Activated CD4-positive, alpha-beta T cell treated with anti-CD3 and anti-CD28 coated beads, Interleukin-2, amount 10 ng/mL, durations not matched to agents 7 days and 5 days (primary cell): ENCODE results near the gene GLT1D1. TPM values are rescaled to one million over a fixed set of nuclear protein-coding genes. Genes with fewer than 3 reads are reported as not detected.

Experiments used
- CTCF ChIA-PET: fragments of 350-600 bp; sonication (Branson Sonifier 250); formaldehyde crosslinking; loops from one replicate; lab custom pipeline; 2021; ENCODE audit warnings: antibody characterized with exemption; lab: Charles Lee
- POLR2A ChIA-PET: fragments of 350-600 bp; sonication (Branson Sonifier 250); formaldehyde crosslinking; loops from one replicate; lab custom pipeline; 2021; ENCODE audit warnings: antibody characterized with exemption; lab: Charles Lee
- DNase-seq: peaks from one replicate; pipeline ENCODE4 v3.0.0-alpha.2; 2020
- H3K27ac Mint-ChIP-seq: one replicate; pipeline ENCODE4 v1.8.0; 2021; ENCODE audit warnings: mild to moderate bottlenecking, moderate library complexity, mixed read lengths
- H3K27me3 Mint-ChIP-seq: one replicate; pipeline ENCODE4 v1.8.0; 2021; ENCODE audit warnings: mixed read lengths
- H3K36me3 Mint-ChIP-seq: one replicate; pipeline ENCODE4 v1.8.0; 2021; ENCODE audit warnings: low read depth, mixed read lengths
- H3K4me1 Mint-ChIP-seq: one replicate; pipeline ENCODE4 v1.8.0; 2021; ENCODE audit warnings: mixed read lengths
- H3K4me3 Mint-ChIP-seq: one replicate; pipeline ENCODE4 v1.8.0; 2021; ENCODE audit warnings: mild to moderate bottlenecking, moderate library complexity, mixed read lengths
- H3K9me3 Mint-ChIP-seq: one replicate; pipeline ENCODE4 v1.8.0; 2021; ENCODE audit warnings: mixed read lengths
- total RNA-seq, 2 experiments: library from RNA; stranded (reverse); gene quantifications; one replicate each; pipeline ENCODE4 v1.2.3, GENCODE V29; 2021

Gene GLT1D1
- total RNA-seq, 2 experiments from 2014 or later, result 0.10 TPM; not detected in 1

DNA sequence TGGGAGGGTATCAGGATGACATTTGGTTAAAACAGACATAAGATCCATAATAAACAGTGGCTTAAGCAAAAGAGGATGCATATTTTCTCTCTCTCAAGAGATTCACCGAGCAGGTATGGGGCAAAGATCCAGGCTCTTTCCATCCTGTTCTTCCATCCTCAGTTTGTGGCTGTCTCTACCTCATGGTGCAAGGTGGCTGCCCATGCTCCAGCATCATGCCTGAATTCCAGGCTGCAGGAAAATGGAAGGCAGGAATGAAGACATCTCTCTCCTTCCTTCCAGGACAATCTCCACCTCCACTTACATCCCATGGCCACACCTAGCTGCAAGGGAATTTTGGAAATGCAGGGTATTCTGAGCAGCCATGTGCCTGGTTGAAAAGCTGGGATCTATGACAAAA, 136.0 kb downstream of the GLT1D1 start:
- no peak for DNase-seq
- CTCF ChIA-PET, result no interaction called here
- H3K9me3 Mint-ChIP-seq, result no peaks in the 10 kb centered on the region
- no peak overlapping the region for H3K27ac Mint-ChIP-seq
- H3K36me3 Mint-ChIP-seq, result no peaks in the 10 kb centered on the region
- H3K4me3 Mint-ChIP-seq, result no peak overlapping the region
- POLR2A ChIA-PET, result no interaction called here
- H3K27me3 Mint-ChIP-seq, result no peaks in the 10 kb centered on the region
- H3K4me1 Mint-ChIP-seq, result no peaks in the 10 kb centered on the region

DNA sequence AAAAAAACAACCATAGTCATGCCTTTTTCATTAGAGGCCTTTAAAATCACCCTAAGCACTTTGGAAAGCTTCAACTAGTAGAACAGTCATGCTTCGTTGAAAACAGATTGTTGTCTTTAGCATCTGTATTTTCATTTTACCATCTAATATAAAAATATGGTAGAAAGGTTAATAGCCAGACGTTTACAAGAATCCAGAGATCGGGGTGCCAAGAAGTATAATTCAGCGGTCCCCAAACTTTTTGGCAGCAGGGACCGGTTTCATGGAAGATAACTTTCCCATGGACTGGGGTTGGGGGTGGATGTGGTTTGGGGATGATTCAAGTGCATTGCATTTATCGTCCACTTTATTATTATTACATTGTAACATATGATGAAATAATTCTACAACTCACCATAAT, 138.4 kb downstream of the GLT1D1 start:
- Mint-ChIP-seq H3K36me3 (no peaks in the 10 kb centered on the region), H3K9me3 (no peaks in the 10 kb centered on the region), H3K4me1 (no peaks in the 10 kb centered on the region), H3K27ac (no peak overlapping the region), H3K4me3 (no peak overlapping the region), H3K27me3 (no peaks in the 10 kb centered on the region)
- CTCF ChIA-PET, result interaction anchor here (1.4 kb wide), 1 partner anchor 11 kb away, joined by 3 read pairs; no protein-coding TSS in a partner anchor
- no peak for DNase-seq
- POLR2A ChIA-PET, result no interaction called here

DNA sequence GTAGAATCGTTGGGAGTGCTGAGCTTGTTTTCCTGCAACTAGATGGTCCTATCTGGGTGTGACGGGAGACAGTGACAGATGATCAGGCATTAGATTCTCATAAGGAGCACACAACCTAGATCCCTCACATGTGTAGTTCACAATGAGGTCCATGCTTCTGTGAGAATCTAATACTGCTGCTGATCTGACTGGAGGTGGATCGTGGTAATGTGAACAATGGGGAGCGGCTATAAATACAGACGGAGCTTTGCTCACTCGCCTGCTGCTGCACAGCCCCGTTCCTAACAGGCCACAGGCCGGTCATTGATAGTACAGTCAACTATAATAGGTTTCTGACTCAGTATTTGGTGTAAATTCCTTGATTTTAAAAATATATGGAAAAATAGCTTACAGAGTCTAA, 138.8 kb downstream of the GLT1D1 start:
- no peak overlapping the region for H3K27ac Mint-ChIP-seq
- H3K36me3 Mint-ChIP-seq, result no peaks in the 10 kb centered on the region
- H3K4me3 Mint-ChIP-seq, result no peak overlapping the region
- H3K4me1 Mint-ChIP-seq, result no peaks in the 10 kb centered on the region
- no peaks in the 10 kb centered on the region for H3K9me3 Mint-ChIP-seq
- H3K27me3 Mint-ChIP-seq, result no peaks in the 10 kb centered on the region
- DNase-seq, result no peak
- CTCF ChIA-PET, result interaction anchor here (1.4 kb wide), 1 partner anchor 12 kb away, joined by 3 read pairs; no protein-coding TSS in a partner anchor
- POLR2A ChIA-PET, result no interaction called here

DNA sequence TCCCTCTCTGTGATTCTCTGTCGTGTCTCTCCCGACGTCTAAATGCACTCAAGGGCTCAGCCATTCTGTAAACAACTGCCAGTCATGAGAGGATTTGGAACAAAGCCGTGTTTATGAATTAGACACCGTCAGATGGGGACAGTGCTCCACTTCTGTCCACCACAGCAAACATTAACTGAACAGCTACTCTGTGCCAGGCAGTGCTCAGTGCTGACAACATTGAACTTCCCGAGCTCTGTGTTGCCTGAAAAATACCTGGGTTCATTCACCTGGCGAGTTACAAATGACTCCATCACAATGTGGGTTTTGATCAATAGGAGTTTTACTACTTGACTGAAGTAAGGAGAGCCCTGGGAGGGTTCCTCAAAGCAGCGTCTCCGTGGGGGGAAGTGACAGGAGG, 139.3 kb downstream of the GLT1D1 start:
- Mint-ChIP-seq H3K27me3 (no peaks in the 10 kb centered on the region), H3K27ac (no peak overlapping the region), H3K9me3 (no peaks in the 10 kb centered on the region), H3K4me1 (no peaks in the 10 kb centered on the region), H3K36me3 (no peaks in the 10 kb centered on the region), H3K4me3 (no peak overlapping the region)
- CTCF ChIA-PET, result interaction anchor here (0.5 to 1.4 kb wide), 2 partner anchors 12 to 167 kb away, joined by 3 to 4 read pairs; no protein-coding TSS in a partner anchor
- POLR2A ChIA-PET, result no interaction called here
- DNase-seq, result no peak

DNA sequence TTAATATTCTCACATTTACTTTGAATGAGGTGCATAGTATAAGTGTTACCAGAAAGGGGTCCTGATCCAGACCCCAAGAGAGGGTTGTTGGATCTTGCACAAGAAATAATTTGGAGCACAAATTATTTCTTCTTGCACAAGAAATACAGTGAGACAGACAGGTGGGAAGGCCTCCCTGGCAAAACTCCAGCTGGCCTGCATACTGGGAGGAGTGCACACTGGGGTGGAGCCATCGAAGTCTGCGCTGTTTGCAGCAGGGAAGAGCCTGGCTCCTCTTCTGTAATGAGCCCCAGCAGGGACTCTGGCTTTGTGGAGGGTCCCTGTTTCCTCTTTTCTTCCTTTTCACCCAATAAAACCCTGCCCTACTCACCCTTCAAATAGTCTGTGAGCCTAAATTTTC, 141.6 kb downstream of the GLT1D1 start:
- no peak for DNase-seq
- Mint-ChIP-seq H3K4me3 (no peak overlapping the region), H3K4me1 (no peaks in the 10 kb centered on the region), H3K36me3 (no peaks in the 10 kb centered on the region), H3K27me3 (no peaks in the 10 kb centered on the region), H3K27ac (no peak overlapping the region), H3K9me3 (peaks cover 2% of the 10 kb centered on the region)
- POLR2A ChIA-PET, result no interaction called here
- CTCF ChIA-PET, result no interaction called here

DNA sequence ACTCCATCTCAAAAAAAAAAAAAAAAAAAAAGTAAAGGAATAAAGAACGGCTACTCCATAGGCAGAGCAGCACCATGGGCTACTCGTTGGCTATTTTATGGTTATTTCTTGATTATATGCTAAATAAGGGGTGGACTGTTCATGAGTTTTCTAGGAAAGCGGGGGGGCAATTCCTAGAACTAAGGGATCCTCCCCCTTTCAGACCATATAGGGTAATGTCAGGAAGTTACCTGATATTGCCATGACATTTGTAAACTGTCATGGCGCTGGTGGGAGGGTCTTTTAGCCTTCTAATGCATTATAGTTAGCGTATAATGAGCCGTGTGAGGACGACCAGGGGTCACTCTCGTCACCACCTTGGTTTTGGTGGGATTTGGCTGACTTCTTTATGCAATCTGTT, 142.3 kb downstream of the GLT1D1 start:
- Mint-ChIP-seq H3K36me3 (no peaks in the 10 kb centered on the region), H3K27me3 (no peaks in the 10 kb centered on the region), H3K27ac (no peak overlapping the region), H3K4me1 (no peaks in the 10 kb centered on the region), H3K4me3 (no peak overlapping the region), H3K9me3 (peaks cover 2% of the 10 kb centered on the region)
- CTCF ChIA-PET, result no interaction called here
- POLR2A ChIA-PET, result no interaction called here
- no peak for DNase-seq

DNA sequence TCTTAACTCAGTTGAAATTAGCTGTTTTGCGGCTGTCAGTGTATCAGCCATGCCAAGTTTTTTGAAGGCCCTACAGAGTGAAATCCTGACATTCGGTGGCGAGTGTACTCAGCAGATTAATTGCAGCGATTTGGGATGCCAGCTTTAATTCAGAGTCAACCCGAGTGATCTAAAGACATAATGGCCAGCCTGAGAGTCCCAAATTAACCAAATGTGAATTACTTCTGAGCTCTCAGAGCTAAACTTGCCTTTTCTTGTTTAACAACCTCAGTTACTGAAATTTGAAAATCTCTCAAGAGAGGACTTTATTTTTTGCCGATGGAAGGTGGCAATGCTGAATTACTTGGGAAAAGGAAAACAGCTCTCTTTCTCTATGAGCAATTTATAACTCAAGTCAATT, 148.5 kb downstream of the GLT1D1 start:
- Mint-ChIP-seq H3K27me3 (no peaks in the 10 kb centered on the region), H3K27ac (no peak overlapping the region), H3K4me1 (no peaks in the 10 kb centered on the region), H3K4me3 (no peak overlapping the region), H3K36me3 (no peaks in the 10 kb centered on the region), H3K9me3 (peaks cover 9% of the 10 kb centered on the region)
- no peak for DNase-seq
- POLR2A ChIA-PET, result no interaction called here
- CTCF ChIA-PET, result no interaction called here

DNA sequence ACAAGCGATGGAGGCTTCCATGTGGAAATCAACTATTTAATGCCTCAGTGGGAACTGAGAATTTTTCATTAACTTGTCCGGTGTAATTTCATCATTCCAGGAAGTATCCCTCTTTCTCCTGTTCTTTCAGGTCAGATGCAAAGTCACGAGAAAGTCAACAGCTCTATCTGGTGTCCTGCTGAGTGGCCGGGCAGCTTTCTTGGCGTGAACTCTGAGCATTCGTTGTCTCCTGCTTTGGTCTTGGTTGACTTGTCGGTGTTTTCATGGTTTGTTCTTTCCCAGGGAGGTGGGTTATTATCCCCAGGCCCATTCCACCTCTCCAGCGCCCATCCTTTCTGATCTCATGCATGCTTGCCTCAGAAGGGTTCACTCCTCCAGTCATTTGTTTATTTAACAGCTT, 149.1 kb downstream of the GLT1D1 start:
- Mint-ChIP-seq H3K27me3 (no peaks in the 10 kb centered on the region), H3K9me3 (peaks cover 9% of the 10 kb centered on the region), H3K4me3 (no peak overlapping the region), H3K27ac (no peak overlapping the region), H3K36me3 (no peaks in the 10 kb centered on the region), H3K4me1 (no peaks in the 10 kb centered on the region)
- ChIA-PET POLR2A (no interaction called here), CTCF (no interaction called here)
- no peak for DNase-seq

DNA sequence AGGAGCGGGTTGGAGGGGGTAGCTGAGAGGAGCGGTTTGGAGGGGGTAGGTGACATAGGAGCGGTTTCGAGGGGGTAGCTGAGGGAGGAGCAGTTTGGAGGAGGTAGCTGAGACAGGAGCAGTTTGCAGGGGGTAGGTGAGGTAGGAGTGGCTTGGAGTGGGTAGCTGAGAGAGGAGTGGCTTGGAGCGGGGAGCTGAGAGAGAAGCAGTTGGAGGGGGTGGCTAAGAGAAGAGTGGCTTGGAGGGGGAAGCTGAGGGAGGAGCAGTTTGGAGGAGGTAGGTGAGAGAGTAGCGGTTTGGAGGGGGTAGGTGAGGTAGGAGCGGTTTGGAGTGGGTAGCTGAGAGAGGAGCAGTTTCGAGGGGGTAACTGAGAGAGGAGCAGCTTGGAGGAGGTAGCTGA, 152.1 kb downstream of the GLT1D1 start:
- CTCF ChIA-PET, result no interaction called here
- Mint-ChIP-seq H3K36me3 (no peaks in the 10 kb centered on the region), H3K27ac (no peak overlapping the region), H3K9me3 (peaks cover 7% of the 10 kb centered on the region), H3K4me3 (no peak overlapping the region), H3K4me1 (no peaks in the 10 kb centered on the region), H3K27me3 (no peaks in the 10 kb centered on the region)
- POLR2A ChIA-PET, result no interaction called here
- DNase-seq, result no peak

DNA sequence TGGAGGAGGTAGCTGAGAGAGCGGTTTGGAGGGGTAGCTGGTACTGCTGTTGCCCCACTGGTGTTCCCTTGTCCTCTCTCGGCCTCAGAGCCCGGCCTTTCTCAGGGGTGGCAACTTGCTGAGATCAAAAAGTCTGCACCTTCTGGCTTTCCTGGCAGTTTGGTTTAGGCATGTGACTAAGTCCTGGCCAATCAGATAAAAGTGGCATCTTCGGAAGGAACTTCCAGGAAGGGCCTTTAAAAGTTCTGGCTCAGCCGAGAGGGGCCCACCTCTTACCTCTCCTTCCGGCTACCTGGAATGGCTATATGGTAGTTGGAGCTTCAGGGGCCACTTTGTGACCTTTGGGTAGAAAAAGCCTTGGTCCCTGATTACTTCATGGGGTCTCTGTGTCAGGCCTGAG, 152.6 kb downstream of the GLT1D1 start:
- Mint-ChIP-seq H3K27me3 (no peaks in the 10 kb centered on the region), H3K27ac (no peak overlapping the region), H3K9me3 (peaks cover 7% of the 10 kb centered on the region), H3K4me3 (no peak overlapping the region), H3K36me3 (no peaks in the 10 kb centered on the region), H3K4me1 (no peaks in the 10 kb centered on the region)
- ChIA-PET CTCF (no interaction called here), POLR2A (no interaction called here)
- no peak for DNase-seq

DNA sequence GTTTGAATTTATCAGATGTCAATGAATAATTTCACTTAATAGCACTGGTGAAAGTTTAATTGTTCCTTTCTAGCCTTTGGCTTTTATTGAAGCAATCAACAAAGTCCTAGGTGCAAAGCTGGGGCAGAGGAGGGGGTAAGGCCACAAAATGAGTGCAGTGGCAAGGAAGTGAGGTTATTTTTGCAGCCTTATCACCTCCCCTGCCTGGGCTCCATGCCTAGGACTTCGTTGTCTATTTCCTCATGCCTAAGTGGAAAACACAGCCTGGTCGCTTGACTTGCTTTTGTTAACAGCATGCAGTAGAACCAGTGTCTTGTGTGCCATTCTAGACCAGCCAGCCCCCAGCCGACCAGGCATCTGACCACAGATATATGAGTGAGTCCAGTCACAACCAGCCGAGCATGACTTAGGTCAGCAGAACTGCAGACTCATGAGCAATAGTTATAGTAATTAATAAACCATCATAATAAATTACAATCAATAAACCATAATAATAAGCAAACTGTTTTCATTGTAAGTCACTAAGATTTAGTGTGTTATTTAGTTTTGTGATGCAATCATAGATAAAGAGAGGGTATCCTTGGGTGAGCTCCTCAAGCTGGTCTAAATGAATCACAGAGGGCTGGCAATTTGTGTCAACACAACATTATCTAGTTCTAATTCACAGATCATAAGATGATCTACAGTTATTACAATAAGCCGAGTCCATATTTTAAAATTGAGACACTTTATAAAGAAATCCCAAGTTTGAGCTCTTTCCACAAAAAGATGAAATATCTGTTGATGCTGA, 156.8 kb downstream of the GLT1D1 start:
- no peaks in the 10 kb centered on the region for H3K27me3 Mint-ChIP-seq
- H3K27ac Mint-ChIP-seq, result no peak overlapping the region
- DNase-seq, result no peak
- ChIA-PET CTCF (no interaction called here), POLR2A (no interaction called here)
- H3K36me3 Mint-ChIP-seq, result no peaks in the 10 kb centered on the region
- no peaks in the 10 kb centered on the region for H3K9me3 Mint-ChIP-seq
- H3K4me1 Mint-ChIP-seq, result no peaks in the 10 kb centered on the region
- no peak overlapping the region for H3K4me3 Mint-ChIP-seq

DNA sequence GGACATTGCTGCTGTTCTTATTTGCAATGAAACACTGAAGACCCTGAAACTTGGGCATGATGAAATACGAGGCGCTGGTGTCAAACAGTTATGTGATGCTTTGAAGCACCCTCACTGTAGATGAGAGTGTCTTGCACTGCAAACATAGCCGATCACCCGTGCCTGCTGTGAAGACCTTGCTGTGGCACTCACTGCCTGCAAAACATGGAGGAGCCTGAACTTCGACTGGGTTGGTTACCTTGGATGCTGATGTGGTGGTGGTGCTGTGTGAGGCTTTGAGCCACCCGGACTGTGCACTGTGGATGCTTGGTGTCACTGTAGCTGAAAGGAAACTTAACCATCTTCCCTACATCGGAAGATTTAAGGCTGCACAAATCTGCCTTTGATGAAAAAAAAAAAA, 162.9 kb downstream of the GLT1D1 start:
- DNase-seq, result no peak
- no peaks in the 10 kb centered on the region for H3K36me3 Mint-ChIP-seq
- H3K27ac Mint-ChIP-seq, result no peak overlapping the region

DNA sequence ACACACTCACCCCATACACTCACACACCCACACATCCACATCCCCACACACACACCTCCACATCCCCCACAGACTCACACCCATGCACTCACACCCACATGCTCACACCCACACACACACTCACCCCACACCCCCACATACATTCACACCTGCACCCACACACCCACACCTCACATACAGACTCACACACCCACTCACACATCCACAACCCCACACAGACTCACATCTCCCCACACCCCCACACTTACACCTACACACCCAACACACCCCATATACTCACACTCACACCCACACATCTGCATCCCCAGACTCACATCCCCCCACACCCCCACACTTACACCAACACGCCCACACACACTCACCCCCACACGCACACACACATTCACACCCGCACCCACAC, 171.8 kb downstream of the GLT1D1 start:
- no peaks in the 10 kb centered on the region for H3K36me3 Mint-ChIP-seq
- POLR2A ChIA-PET, result no interaction called here
- H3K27me3 Mint-ChIP-seq, result no peaks in the 10 kb centered on the region
- CTCF ChIA-PET, result no interaction called here
- H3K4me1 Mint-ChIP-seq, result no peaks in the 10 kb centered on the region
- H3K4me3 Mint-ChIP-seq, result no peak overlapping the region
- no peak for DNase-seq
- no peak overlapping the region for H3K27ac Mint-ChIP-seq
- peaks cover 2% of the 10 kb centered on the region for H3K9me3 Mint-ChIP-seq

More for the DNA sequence above, 162.9 kb downstream of the GLT1D1 start:
- POLR2A ChIA-PET, result interaction anchor here (0.7 kb wide), 1 partner anchor 79 kb away, joined by 5 read pairs; no protein-coding TSS in a partner anchor
- no peaks in the 10 kb centered on the region for H3K27me3 Mint-ChIP-seq
- no peaks in the 10 kb centered on the region for H3K4me1 Mint-ChIP-seq
- peaks cover 2% of the 10 kb centered on the region for H3K9me3 Mint-ChIP-seq
- CTCF ChIA-PET, result no interaction called here
- no peak overlapping the region for H3K4me3 Mint-ChIP-seq

DNA sequence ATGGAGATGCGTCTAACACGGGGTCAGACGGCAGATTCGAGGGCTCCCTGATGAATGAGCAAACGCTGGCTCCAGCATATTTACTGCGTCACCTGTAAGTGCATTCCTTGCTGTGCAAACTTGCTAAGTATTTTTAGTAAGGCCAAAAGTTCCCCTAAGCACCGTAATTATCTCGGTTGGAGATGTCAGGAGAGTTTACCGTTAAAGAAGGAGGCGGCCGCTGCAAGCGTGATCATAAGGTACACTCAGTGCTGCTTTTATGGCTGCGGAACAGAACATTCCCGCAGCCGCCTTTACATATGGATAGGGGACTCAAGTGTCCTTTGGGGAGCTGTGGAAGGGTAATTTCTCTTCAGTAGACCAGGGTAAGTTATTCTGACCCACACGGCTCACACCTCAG, 175.6 kb downstream of the GLT1D1 start:
- Mint-ChIP-seq H3K36me3 (no peaks in the 10 kb centered on the region), H3K4me1 (no peaks in the 10 kb centered on the region), H3K9me3 (no peaks in the 10 kb centered on the region), H3K27ac (no peak overlapping the region), H3K27me3 (no peaks in the 10 kb centered on the region), H3K4me3 (no peak overlapping the region)
- DNase-seq, result no peak
- ChIA-PET POLR2A (no interaction called here), CTCF (no interaction called here)
